Progenitor cell of endocrine pancreas (in vitro differentiated cells): ENCODE data around the gene PC. TPM values are rescaled to one million over a fixed set of nuclear protein-coding genes. Genes with fewer than 3 reads are reported as not detected.

Experiments used
- DNase-seq: peaks from one replicate; pipeline ENCODE4 v3.0.0; 2021; ENCODE audit warnings: low spot score; ENCODE audit not compliant: unreplicated experiment
- H3K27ac Mint-ChIP-seq: 2 replicates; pipeline ENCODE4 v1.8.0; 2021; ENCODE audit warnings: mild to moderate bottlenecking, moderate library complexity, mixed read lengths
- H3K27me3 Mint-ChIP-seq: 2 replicates; pipeline ENCODE4 v1.8.0; 2021; ENCODE audit warnings: mixed read lengths
- H3K36me3 Mint-ChIP-seq: 2 replicates; pipeline ENCODE4 v1.8.0; 2022; ENCODE audit warnings: mixed read lengths; ENCODE audit not compliant: insufficient read depth
- H3K4me1 Mint-ChIP-seq: 2 replicates; pipeline ENCODE4 v1.8.0; 2021; ENCODE audit warnings: low read depth, mixed read lengths
- H3K4me3 Mint-ChIP-seq: 2 replicates; pipeline ENCODE4 v1.8.0; 2021; ENCODE audit warnings: low read depth, mild to moderate bottlenecking, moderate library complexity, mixed read lengths
- H3K9me3 Mint-ChIP-seq: 2 replicates; pipeline ENCODE4 v1.8.0; 2021; ENCODE audit warnings: low read depth, mixed read lengths
- CTCF ChIP-seq: fragments of 200-600 bp; sonication (generic); IDR thresholded peaks from one replicate; pipeline ENCODE4 v1.5.0; 2021; ENCODE audit warnings: antibody characterized with exemption, mild to moderate bottlenecking; ENCODE audit not compliant: unreplicated experiment
- total RNA-seq: library from RNA; stranded (reverse); gene quantifications from 2 replicates; pipeline ENCODE4 v1.2.1, GENCODE V29; 2021

Gene PC
- total RNA-seq, 1 donor from 2014 or later = 25.0 TPM

GRCh38 chr11:66915046-66915832 lies 42.9 kb downstream of the PC start:
- DNase-seq = no peak
- Mint-ChIP-seq H3K27ac (no peak overlapping the region), H3K4me3 (no peak overlapping the region), H3K9me3 (no peaks in the 10 kb centered on the region), H3K27me3 (no peaks in the 10 kb centered on the region), H3K36me3 (no peaks in the 10 kb centered on the region), H3K4me1 (peaks cover 2% of the 10 kb centered on the region)
- no peak for TF ChIP-seq CTCF

- H3K4me1 Mint-ChIP-seq = peaks cover 2% of the 10 kb centered on the region
- no peaks in the 10 kb centered on the region for H3K27me3 Mint-ChIP-seq
- no peak overlapping the region for H3K27ac Mint-ChIP-seq
- H3K4me3 Mint-ChIP-seq = no peak overlapping the region
- no peak for DNase-seq
- TF ChIP-seq CTCF = no peak
- no peaks in the 10 kb centered on the region for H3K36me3 Mint-ChIP-seq
- no peaks in the 10 kb centered on the region for H3K9me3 Mint-ChIP-seq
Observed at GRCh38 chr11:66914505-66914904, 43.7 kb downstream of the PC start.

DNA sequence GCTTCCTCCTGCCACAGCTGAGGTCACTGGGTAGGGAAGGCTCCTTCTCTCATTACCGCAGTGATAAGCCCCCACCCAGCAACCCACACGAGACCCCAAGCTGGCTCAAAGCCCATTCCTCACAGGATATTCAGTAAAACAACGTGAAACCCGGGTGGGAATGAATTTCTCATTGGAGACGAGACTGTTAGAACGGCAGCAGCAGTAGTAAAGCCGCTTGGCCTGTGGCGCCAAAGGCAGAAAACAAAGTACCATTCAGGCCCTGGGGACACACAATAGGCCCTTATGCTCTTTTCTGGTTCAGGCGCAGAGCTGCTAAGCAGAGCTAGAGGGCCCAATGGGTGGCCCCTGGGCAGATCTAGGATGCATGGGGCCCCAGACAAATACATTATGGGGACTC lies 45.3 kb downstream of the PC start:
- Mint-ChIP-seq H3K27me3 (no peaks in the 10 kb centered on the region), H3K4me3 (no peak overlapping the region), H3K4me1 (peaks cover 5% of the 10 kb centered on the region), H3K9me3 (no peaks in the 10 kb centered on the region), H3K36me3 (no peaks in the 10 kb centered on the region), H3K27ac (no peak overlapping the region)
- DNase-seq = no peak
- no peak for TF ChIP-seq CTCF

GRCh38 chr11:66912361-66912760 lies 45.8 kb downstream of the PC start:
- H3K9me3 Mint-ChIP-seq = no peaks in the 10 kb centered on the region
- H3K4me3 Mint-ChIP-seq = no peak overlapping the region
- H3K36me3 Mint-ChIP-seq = no peaks in the 10 kb centered on the region
- TF ChIP-seq CTCF = no peak
- DNase-seq = no peak
- no peaks in the 10 kb centered on the region for H3K27me3 Mint-ChIP-seq
- no peak overlapping the region for H3K27ac Mint-ChIP-seq
- H3K4me1 Mint-ChIP-seq = peaks cover 8% of the 10 kb centered on the region

- peaks cover 8% of the 10 kb centered on the region for H3K4me1 Mint-ChIP-seq
- no peak for DNase-seq
- H3K27me3 Mint-ChIP-seq = no peaks in the 10 kb centered on the region
- no peak for TF ChIP-seq CTCF
- no peak overlapping the region for H3K27ac Mint-ChIP-seq
- H3K4me3 Mint-ChIP-seq = no peak overlapping the region
- no peaks in the 10 kb centered on the region for H3K9me3 Mint-ChIP-seq
- H3K36me3 Mint-ChIP-seq = no peaks in the 10 kb centered on the region
Observed at GRCh38 chr11:66910669-66911068, 47.5 kb downstream of the PC start.
